NOMO-1 treated with DMSO at 0.1 percent for 48 hours (cell line): ENCODE results near the gene ADARB2.
"Not testable (repeated sequence)": the region's sequence is repeated elsewhere in the genome, so short reads cannot be mapped to it uniquely, and the experiment has no call there.

ENCODE experiments used
- DNase-seq: peaks from one replicate; lab custom pipeline; 2025; ENCODE audit not compliant: unreplicated experiment; lab: John Stamatoyannopoulos, UW

The ADARB2 gene

GRCh38 chr10:1362589-1363445 lies 374.5 kb downstream of the ADARB2 start:
- DNase-seq, result no peak

- no peak for DNase-seq
These were observed 375.8 kb downstream of the ADARB2 start for GRCh38 chr10:1361411-1362105.

GRCh38 chr10:1360558-1361164 lies 376.7 kb downstream of the ADARB2 start:
- no peak for DNase-seq

DNA sequence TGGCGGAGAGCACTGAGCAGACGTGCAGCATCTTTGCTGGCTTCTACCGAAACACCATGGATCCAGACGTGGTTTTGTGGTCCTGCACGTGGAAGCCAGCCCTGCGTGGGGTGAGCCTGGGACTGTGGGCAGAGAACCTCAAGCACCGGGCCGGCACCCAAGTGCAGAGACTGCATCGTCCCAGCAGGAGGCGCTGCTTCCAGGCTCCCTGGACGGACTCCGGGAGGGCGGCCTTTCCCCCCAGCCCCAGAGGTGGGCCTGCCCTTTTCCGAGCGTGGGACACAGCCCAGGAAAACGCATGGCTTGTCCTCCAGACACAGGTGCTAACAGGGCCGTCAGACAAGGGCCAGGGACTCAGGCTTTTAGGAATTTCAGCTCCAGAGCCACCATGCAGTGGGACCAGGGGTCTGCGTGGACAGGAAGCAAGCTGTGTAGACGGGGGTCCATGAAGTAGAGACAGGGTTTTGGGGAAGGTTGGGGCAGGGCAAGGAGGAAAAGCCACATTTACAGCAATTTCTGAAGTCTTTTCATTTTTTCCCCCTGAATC lies 377.2 kb downstream of the ADARB2 start:
- no peak for DNase-seq

DNA sequence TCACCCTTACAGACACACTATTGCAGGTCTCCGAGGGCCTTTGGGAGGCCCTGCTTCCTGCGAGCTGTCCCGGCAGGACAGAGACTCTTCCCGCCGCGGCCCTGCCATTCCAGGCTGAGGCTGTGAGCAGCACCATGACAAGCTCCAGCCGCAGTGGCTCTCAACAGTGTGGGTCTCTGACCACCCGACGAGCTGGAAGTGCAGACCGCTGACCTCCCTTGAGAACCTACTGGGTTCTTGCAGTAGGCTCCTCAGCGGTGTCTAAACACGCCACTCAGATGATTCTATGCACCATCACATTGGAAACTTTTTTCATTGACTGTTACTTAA lies 377.7 kb downstream of the ADARB2 start:
- DNase-seq, result no peak

- DNase-seq, result no peak
These were observed 378.3 kb downstream of the ADARB2 start for GRCh38 chr10:1358860-1359625.

- DNase-seq, result no peak
These were observed 379.2 kb downstream of the ADARB2 start for GRCh38 chr10:1358147-1358546.

GRCh38 chr10:1356349-1356748 lies 381.0 kb downstream of the ADARB2 start:
- no peak for DNase-seq

DNA sequence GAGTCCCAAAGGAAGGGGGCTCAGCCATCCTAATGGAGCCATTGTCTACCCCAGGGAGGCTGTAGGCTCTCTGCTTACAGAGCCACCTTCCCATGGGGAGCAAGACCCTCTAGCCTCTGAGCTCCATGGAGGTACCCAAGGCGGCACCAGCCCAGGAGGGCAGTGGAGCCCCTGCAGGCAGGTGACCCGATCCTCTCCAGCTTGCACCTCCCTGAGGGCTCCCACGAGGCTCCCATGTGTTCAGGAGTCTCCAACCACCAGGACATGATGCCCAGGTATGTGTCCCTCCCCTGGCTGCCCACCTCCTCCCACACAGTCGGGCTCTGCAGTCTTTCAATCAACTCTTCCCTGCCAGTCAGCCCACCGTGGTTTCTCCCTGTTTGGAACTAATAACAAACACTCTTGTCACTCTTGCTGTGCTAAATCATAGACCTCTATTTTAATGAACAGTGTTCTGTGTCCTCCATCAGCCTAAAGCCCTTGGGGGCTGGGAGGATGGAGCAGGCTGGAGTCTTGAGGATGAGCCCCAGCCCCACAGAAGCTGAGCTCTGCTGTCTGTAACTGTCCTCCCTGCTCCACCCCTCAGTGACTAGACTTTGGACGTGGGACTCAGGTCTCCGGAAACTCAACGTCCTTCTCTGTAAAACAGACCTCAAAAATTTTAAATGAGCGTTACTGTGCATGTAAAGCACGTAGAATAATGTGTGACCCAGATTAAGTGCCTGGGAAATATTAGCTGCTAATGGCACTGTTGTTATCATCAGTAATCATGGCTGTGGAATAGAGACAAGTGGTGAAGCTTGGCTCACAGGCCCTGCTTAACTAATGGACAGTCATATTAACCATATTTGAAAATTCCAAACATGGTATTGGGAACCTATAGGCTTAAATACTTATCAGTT lies 382.3 kb downstream of the ADARB2 start:
- DNase-seq, result no peak

GRCh38 chr10:1352296-1352695 lies 385.0 kb downstream of the ADARB2 start:
- not testable (repeated sequence) for DNase-seq

DNA sequence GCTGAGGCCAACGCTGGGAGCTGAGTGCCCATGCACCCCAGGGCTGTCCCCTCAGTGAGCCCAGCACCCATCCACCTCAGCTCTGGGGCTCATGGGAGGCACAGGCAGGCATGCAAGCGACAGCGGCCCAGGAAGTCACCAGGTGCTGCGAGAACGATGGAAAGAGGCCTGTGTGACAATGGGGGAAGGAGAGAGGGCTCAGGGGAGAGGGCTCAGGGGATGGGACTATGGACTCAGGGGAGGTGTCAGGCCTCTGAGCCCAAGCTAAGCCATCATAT lies 388.6 kb downstream of the ADARB2 start:
- no peak for DNase-seq

DNA sequence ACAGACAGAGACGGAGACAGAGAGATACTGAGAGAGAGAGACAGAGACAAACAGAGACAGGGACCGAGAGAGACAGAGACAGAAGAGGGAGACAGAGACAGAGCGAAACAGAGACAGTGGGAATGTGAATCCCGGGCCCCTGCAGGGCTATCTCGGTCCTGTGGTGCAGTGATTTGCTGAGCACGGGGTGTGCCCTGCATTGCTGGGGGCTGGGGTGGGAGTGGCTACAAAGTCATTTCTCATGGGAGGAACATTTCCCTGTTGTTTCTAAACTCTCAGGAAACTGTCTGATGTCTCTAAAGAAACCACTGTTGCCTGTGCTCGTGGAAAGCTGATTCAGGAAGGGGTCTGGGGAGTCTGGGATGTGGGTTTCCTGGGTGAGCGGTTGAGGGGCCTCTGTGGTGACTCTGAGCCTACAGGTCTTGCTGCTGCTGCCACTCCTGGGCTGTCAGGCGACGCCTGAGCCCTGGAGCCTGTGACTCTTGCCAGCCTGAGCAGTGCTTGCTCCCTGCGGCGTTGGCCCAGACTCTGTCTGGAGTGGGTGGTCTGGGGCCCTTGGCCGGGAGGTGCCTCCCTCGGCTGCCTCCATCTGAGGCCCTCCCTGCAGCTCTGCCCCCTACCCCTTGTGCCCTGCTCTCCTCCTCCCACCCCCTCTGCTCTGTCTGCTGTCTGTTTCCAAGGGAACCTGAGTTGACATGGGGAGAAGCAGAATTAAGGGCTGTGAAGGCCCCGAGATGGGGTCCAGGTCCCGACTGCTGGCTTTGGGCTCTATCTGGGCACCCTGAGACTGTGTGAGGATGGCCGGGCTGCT lies 389.2 kb downstream of the ADARB2 start:
- no peak for DNase-seq

GRCh38 chr10:1347525-1347924 lies 389.8 kb downstream of the ADARB2 start:
- DNase-seq, result no peak

DNA sequence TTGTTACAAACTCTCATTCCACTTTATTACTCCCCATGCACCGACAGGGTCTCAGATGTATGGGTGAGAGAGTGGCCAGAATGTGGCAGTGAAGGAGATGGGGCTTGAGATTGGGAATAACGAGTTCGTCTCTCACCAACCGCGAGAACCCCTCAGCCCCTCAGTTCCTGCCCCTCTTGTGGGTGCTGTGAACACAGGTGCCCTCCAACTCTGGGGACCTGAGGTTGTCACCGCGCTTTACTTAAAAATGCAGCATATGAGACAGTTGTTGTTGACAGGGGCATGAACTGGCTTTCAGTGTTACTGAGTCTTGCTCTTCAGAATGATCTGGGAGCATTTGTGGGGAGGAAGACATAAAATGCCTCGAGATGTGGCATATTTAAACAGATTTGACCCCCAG lies 391.1 kb downstream of the ADARB2 start:
- no peak for DNase-seq

DNA sequence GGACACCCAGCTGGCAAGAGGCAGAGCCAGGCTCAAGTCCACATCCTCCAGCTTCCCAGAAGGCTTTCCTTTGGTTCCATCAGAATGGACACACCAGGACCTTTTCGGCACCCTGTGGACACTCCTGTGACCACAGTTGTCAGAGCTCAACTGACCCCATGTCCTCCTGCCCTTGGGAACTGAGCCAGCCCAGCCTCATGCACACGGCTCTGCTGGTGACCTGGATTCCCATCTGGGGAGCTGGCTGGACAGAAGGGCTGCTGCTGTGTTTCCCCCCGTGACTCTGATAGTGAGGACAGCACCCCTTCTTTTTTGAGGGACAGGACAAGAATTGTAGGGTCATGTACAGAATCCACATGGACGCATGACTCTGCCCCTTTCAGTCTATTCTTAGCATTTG lies 392.0 kb downstream of the ADARB2 start:
- DNase-seq, result no peak

GRCh38 chr10:1344846-1345245 lies 392.5 kb downstream of the ADARB2 start:
- no peak for DNase-seq

GRCh38 chr10:1344408-1344807 lies 392.9 kb downstream of the ADARB2 start:
- DNase-seq, result no peak

DNA sequence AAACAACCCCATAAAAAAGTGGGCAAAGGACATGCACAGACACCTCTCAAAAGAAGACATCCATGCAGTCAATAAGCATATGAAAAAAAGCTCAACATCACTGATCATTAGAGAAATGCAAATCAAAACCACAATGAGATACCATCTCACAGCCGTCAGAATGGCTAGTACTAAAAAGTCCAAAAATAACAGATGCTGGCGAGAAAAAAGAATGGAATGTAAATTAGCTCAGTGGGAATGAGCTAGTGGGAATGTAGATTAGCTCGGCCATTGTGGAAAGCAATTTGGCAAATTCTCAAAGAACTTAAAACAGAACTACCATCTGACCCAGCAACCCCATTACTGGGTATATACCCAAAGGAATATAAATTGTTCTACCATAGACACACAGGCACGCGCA lies 394.1 kb downstream of the ADARB2 start:
- DNase-seq, result no peak

GRCh38 chr10:1341052-1341451 lies 396.3 kb downstream of the ADARB2 start:
- DNase-seq, result not testable (repeated sequence)

- DNase-seq, result no peak
These were observed 397.9 kb downstream of the ADARB2 start for GRCh38 chr10:1339396-1339795.
